NCI-H345 (cell line): ENCODE results near the gene SLC25A17.
"Not testable (repeated sequence)": the region's sequence is repeated elsewhere in the genome, so short reads cannot be mapped to it uniquely, and the experiment has no call there.

Experiments
- DNase-seq: peaks from one replicate; lab custom pipeline; 2025; lab: John Stamatoyannopoulos, UW

Gene SLC25A17

DNA sequence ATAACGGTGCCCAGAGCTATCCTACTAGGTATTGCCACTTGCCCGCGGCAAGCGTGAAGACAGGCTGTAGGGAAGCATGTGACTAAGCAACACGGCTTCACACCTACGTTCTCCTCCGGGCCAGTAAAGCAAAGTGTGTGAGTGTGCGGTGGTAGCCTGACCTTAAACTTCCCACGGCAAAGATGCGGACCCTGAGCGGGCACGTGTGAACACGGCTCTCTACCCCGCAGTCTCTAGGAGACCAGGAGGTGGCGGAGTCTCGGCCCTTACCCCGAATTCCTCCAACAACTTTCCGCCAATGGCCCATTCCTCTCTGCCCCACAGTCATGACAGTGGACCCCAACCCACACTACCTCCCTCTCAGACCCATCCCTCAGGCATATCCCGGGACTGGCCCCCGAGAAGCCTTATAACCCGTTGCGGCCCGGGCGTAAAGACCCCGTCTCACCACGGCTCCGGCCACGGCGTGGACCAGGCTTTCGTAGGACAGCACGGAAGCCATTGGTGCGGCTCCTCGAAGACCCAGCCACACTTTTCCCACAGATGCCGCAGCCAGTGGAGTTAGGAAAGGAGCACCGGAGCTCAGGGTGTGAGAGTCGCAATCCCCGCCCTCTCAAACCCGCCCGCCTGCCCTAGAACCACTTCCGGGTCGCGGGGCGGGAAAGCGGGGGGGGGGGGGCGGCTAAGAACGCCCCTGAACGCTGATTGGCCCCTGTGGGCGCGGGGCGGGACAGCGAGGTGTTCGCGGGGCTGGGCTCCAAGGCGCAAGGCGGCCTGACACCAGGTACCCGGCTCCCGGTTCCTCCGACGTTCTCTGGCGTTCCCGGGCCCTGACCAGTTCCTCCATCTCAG is at the start of gene SLC25A17:
TSS of gene SLC25A17 (minus strand) at position 600 of the 852 bp plus-strand sequence. CDS start at position 502, 98 bp downstream.
- DNase-seq, result peak; percentile 86

DNA sequence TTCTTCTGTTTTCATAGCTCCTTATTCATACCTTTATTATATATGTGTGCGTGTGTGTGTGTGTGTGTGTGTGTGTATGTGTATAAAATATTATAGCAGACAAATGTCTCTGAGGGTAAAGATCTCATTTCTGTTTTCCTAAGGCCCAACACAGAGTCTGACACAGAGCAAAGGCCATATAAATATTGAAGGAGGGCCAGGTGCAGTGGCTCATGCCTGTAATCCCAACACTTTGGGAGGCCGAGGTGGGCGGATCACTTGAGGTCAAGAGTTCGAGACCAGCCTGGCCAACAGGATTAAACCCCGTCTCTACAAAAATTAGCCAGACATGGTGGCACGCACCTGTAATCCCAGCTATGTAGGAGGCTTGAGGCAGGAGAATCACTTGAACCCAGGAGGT is 49.2 kb upstream of the SLC25A17 start:
- not testable (repeated sequence) for DNase-seq

DNA sequence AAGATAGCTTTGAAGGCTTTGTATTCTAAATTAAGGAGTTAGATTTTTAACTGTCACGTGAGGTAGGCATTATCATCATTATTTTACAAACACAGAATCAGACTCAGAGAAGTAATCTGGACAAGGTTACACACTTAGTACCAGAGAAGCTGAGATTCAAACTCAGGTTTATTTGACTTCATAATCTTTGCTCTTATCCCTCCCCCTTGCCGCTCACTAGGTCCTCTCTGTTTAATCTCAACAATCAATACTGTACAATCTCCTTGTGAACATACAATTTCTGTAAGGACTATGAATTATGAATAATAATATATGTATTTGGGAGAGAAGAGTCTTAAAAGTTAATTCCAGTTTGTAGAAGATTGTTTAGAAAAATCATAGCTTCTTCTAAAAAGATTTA is 48.0 kb upstream of the SLC25A17 start:
- no peak for DNase-seq

GRCh38 chr22:40862537-40862936 is 43.4 kb upstream of the SLC25A17 start:
- no peak for DNase-seq

GRCh38 chr22:40862013-40862412 is 42.9 kb upstream of the SLC25A17 start, which contains the start of gene DNAJB7:
Gene DNAJB7 (minus strand): TSS chr22:40862113. CDS start chr22:40861994, 119 bp downstream.
- no peak for DNase-seq

GRCh38 chr22:40857309-40857855 is 38.2 kb upstream of the SLC25A17 start:
- no peak for DNase-seq

DNA sequence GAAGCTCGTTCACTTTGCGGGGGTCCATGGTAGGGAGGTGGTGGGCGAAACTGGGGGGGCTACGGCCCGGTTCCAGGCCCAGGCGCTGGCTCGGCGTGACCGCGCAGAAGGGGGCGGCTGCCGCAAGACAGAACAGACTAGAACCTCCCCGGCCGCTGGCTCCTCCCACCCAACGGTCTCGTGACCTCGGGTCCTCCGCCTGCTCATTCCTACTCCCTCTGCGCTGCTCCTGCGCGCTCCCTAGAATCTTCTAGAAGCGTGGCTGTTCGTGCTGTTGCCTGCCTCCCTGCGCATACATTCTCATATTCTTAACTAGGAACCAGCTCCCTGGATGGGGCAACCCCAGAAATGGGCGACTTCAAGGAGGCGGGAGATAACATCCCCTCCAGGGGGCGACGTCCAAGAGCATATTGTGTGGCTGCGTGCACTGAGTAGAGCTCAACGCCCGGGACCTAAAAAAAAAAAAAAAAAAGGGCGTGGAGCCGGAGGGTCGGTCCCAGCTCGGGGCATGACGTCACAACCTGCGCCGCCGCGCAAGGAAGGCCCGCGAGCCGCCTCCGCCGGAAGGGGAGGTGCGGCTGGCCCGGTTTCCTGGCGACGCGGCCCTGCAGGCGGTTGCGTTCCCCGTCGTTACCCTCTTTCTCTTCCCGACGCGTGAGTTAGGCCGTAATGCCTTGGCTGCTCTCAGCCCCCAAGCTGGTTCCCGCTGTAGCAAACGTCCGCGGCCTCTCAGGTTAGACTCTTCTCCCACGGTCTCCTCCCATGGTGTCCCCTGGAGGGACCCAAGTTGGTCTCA is 37.6 kb upstream of the SLC25A17 start, which contains the start of the genes ST13 and XPNPEP3:
TSS of gene ST13 (minus strand) at position 127 of the 796 bp plus-strand sequence. CDS start at position 28, 99 bp downstream.
TSS of gene XPNPEP3 (plus strand) at position 636 of the 796 bp plus-strand sequence. CDS start at position 670, 34 bp downstream.
- peak; percentile 92 for DNase-seq

GRCh38 chr22:40855979-40856512 is 36.9 kb upstream of the SLC25A17 start:
- peak; percentile 13 for DNase-seq

- DNase-seq, result no peak
These were observed 36.2 kb upstream of the SLC25A17 start for GRCh38 chr22:40855071-40855978.

DNA sequence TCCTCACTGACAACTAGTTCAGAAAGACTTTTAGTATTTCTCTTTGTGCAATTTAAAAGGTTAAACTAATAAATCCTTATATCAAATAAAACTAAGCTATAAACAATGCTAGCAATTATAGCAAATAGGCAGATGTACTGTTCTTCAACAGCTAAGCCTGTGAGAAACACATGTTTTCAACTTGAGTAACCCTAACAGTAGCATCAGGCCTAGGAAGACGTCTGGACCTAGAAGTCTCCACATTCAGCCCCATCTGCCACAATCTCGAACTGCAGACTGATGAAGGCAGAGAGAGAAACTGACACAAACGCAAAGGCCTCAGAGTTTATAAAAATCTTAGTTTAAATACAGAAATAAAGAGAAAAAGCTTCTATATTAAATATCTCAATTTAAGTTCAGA is 34.8 kb upstream of the SLC25A17 start:
- DNase-seq, result no peak

- no peak for DNase-seq
These were observed 34.2 kb upstream of the SLC25A17 start for GRCh38 chr22:40853333-40853732.

- not testable (repeated sequence) for DNase-seq
These were observed 26.7 kb upstream of the SLC25A17 start for GRCh38 chr22:40845816-40846215.

- no peak for DNase-seq
These were observed 25.8 kb upstream of the SLC25A17 start for GRCh38 chr22:40844951-40845350.

GRCh38 chr22:40838486-40838885 is 19.3 kb upstream of the SLC25A17 start:
- DNase-seq, result no peak

DNA sequence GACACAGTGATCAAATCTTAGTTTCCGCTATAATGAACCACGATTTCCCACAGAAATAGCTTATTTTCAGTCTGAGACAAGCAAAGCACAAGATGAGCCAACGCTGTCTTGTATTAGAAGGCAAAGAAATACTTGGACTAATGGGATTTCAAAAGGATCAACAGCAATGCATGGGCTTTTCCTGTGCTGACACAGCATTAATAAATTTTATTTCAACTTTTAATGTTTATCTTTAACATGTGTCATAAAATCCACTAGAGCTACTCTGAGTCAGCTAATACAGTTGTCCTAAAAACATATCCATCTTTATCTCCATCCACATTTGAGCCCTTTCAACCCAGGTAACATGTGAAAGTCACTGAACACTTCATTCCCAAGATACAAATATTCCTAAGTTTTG is 15.5 kb upstream of the SLC25A17 start:
- DNase-seq, result no peak

- DNase-seq, result no peak
These were observed 10.0 kb upstream of the SLC25A17 start for GRCh38 chr22:40829131-40829530.

DNA sequence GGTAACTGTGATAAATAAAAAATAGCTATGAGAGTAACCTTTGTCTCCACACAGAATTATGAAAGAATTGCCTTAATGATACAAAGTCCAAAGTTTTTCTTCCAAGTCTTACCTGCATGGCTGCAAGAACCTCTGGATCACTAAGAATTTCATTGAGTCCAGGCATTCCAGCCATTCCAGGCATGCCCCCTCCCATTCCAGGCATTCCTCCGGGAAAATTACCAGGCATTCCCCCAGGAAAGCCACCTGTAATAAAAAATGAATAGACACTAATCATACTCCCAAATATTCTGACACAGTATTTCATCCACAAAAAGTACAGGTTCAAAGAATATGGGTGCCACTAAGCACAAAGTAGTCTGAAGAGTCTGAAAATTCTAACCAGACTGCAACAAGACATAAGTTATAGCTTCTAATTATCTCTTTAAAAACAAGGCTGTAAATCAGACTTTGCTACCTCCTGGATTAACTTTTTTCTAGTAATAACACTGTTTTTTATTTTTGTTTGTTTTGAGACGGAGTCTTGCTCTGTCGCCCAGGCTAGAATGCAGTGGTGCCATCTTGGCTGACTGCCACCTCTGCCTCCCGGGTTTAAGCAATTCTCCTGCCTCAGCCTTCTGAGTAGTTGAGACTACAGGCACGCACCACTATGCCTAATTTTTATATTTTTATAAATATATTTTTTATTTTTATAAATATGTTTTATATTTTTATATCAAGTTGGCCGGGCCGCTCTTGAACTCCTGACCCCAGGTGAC is 8.0 kb upstream of the SLC25A17 start:
- no peak for DNase-seq

GRCh38 chr22:40826292-40826691 is 7.1 kb upstream of the SLC25A17 start:
- not testable (repeated sequence) for DNase-seq

DNA sequence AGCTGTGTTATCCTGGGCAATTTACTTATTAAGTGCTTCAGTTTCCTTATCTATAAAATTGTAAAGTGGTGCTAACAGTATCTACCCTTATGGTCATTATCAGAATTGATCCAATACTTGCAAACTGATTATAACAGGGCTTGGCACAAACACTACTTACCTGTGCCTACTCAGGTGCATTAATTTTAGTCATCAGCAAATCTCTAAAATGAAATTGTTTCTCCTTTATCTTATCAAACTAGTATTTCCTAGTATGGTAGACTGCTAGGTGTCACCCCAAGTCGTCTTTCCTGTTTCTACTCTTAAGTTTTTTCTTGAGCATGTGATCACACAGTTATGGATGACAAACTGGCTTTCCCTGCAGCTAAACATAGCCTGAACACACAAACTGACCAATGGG is 4.3 kb upstream of the SLC25A17 start:
- DNase-seq, result no peak

- DNase-seq, result no peak
These were observed 524 bp upstream of the SLC25A17 start for GRCh38 chr22:40819599-40820140.
